DND-41 (cell line): Measurements from ENCODE around the gene CLDN9.

Experiments used
- ATAC-seq: fragments of 200-7000 bp; cut with Tn5 transposase; 3 replicates; pipeline ENCODE4 v1.9.1; 2021; ENCODE audit warnings: low read depth; ENCODE audit not compliant: insufficient read depth
- DNase-seq: peaks from one replicate; pipeline ENCODE4 v3.0.0-alpha.2; 2020
- H2AFZ ChIP-seq: 2 replicates; pipeline ENCODE4 v1.6.0; 2012; ENCODE audit warnings: low read depth, low read length
- H3K27ac ChIP-seq: 2 replicates; pipeline ENCODE4 v1.5.1; 2012; ENCODE audit warnings: low read length, inconsistent platforms
- H3K27me3 ChIP-seq: fragments of 200-600 bp; sonication (generic); 2 replicates; pipeline ENCODE4 v1.6.0; 2012; ENCODE audit warnings: low read length, mild to moderate bottlenecking, inconsistent platforms; ENCODE audit not compliant: insufficient read depth, poor library complexity
- H3K36me3 ChIP-seq: 2 replicates; pipeline ENCODE4 v1.5.1; 2012; ENCODE audit warnings: low read length, inconsistent platforms; ENCODE audit not compliant: insufficient read depth
- H3K4me1 ChIP-seq: 2 replicates; pipeline ENCODE4 v1.5.1; 2012; ENCODE audit warnings: mild to moderate bottlenecking, low read length; ENCODE audit not compliant: insufficient read depth
- H3K4me2 ChIP-seq: 2 replicates; pipeline ENCODE4 v1.6.0; 2012; ENCODE audit warnings: mild to moderate bottlenecking, moderate library complexity, low read length, inconsistent platforms; ENCODE audit not compliant: insufficient read depth
- H3K4me3 ChIP-seq, 2 experiments: fragments of 200-600 bp in 1 of 2; shearing (Covaris generic) in 1 of 2; 2 replicates each; pipeline ENCODE4 v1.5.1; 2012 to 2016; ENCODE audit warnings: inconsistent platforms in 2 of 2, low read length in 2 of 2, mild to moderate bottlenecking in 2 of 2, low read depth in 1 of 2, moderate library complexity in 1 of 2
- H3K79me2 ChIP-seq: 2 replicates; pipeline ENCODE4 v1.6.0; 2012; ENCODE audit warnings: low read length, inconsistent platforms; ENCODE audit not compliant: insufficient read depth
- H3K9ac ChIP-seq: 2 replicates; pipeline ENCODE4 v1.6.0; 2012; ENCODE audit warnings: low read depth, mild to moderate bottlenecking, inconsistent platforms, low read length, moderate library complexity
- H3K9me3 ChIP-seq: 2 replicates; pipeline ENCODE4 v1.5.1; 2012; ENCODE audit warnings: low read length, moderate library complexity, mild to moderate bottlenecking, inconsistent platforms; ENCODE audit not compliant: insufficient read depth, severe bottlenecking
- H4K20me1 ChIP-seq: 2 replicates; pipeline ENCODE4 v1.6.0; 2012; ENCODE audit warnings: low read length; ENCODE audit not compliant: insufficient read depth
- EZH2 ChIP-seq: IDR thresholded peaks from 3 replicates; pipeline ENCODE4 v1.6.1; 2012; ENCODE audit warnings: borderline replicate concordance, low read depth, mild to moderate bottlenecking, moderate library complexity, low read length, inconsistent platforms; ENCODE audit not compliant: severe bottlenecking
- TF ChIP-seq, protein P1 (sequence below): IDR thresholded peaks from 2 replicates; pipeline ENCODE4 v1.5.1; 2012; ENCODE audit warnings: borderline replicate concordance, low read length, moderate library complexity, mild to moderate bottlenecking; ENCODE audit not compliant: poor library complexity, severe bottlenecking; ENCODE audit errors: extremely low read depth

Gene CLDN9

DNA sequence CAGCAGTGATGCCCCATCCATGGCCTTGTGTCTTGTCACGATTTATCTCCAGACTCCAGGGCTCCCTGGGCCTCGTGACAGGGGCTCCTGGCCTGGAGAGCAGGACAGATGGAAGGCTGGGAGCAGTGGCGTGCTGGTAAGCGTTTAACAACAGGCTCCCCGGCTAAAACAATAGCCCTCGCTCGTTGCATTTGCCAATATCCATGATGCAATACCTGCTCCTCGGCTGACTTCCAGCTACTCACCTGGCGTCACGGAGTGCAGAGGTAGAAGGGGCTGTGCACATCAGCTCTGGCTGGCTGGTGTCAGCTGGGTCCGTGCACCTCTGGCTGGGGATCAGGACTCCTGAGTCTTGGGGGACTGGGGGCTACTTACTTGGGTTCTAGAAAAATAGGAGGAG, 25.5 kb downstream of the CLDN9 start:
- Histone ChIP-seq H3K79me2 (no peaks in the 10 kb centered on the region), H3K27ac (no peak overlapping the region), H3K9ac (no peak overlapping the region), H3K9me3 (no peaks in the 10 kb centered on the region), H4K20me1 (no peaks in the 10 kb centered on the region; the same call in 1 of the 2 replicates), H3K27me3 (peaks cover 16% of the 10 kb centered on the region), H2AFZ (no peak overlapping the region), H3K4me2 (no peak overlapping the region), H3K4me3 (no peak overlapping the region), H3K36me3 (no peaks in the 10 kb centered on the region), H3K4me1 (no peaks in the 10 kb centered on the region)
- no peak for DNase-seq
- no peak for ATAC-seq
- TF ChIP-seq, protein P1, sequence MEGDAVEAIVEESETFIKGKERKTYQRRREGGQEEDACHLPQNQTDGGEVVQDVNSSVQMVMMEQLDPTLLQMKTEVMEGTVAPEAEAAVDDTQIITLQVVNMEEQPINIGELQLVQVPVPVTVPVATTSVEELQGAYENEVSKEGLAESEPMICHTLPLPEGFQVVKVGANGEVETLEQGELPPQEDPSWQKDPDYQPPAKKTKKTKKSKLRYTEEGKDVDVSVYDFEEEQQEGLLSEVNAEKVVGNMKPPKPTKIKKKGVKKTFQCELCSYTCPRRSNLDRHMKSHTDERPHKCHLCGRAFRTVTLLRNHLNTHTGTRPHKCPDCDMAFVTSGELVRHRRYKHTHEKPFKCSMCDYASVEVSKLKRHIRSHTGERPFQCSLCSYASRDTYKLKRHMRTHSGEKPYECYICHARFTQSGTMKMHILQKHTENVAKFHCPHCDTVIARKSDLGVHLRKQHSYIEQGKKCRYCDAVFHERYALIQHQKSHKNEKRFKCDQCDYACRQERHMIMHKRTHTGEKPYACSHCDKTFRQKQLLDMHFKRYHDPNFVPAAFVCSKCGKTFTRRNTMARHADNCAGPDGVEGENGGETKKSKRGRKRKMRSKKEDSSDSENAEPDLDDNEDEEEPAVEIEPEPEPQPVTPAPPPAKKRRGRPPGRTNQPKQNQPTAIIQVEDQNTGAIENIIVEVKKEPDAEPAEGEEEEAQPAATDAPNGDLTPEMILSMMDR, result no peak
- TF ChIP-seq EZH2, result no peak

DNA sequence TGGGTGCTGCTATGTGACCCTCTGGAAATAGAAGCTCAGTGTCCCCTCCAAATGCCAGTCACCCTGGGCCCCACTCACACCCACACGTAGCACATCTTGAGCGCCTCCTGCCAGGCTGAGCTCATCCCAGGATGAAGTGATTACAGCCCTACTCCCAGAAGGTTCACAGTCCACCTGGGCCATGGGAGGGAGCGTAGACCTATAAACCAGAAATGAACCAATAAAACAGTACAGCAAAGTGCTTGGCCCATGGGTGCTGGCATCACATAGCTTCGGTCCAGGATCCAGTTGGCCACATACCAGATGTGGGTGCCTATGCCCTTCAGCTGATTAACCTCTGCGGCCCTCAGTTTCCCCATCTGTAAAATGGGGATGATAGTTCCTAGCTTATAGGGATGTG, 26.2 kb downstream of the CLDN9 start:
- Histone ChIP-seq H3K27ac (no peak overlapping the region), H4K20me1 (no peaks in the 10 kb centered on the region; the same call in 1 of the 2 replicates), H3K4me1 (no peaks in the 10 kb centered on the region), H3K9ac (no peak overlapping the region), H2AFZ (no peak overlapping the region), H3K27me3 (peaks cover 18% of the 10 kb centered on the region), H3K4me3 (no peak overlapping the region), H3K36me3 (no peaks in the 10 kb centered on the region), H3K79me2 (no peaks in the 10 kb centered on the region), H3K4me2 (no peak overlapping the region), H3K9me3 (no peaks in the 10 kb centered on the region)
- TF ChIP-seq, protein P1, result no peak
- TF ChIP-seq EZH2, result no peak
- DNase-seq (no peak), ATAC-seq (no peak)

GRCh38 chr16:3042376-3042775, 29.7 kb downstream of the CLDN9 start:
- H3K4me1 ChIP-seq, result peaks cover 10% of the 10 kb centered on the region
- H4K20me1 ChIP-seq, result peaks cover 2% of the 10 kb centered on the region
- no peaks in the 10 kb centered on the region for H3K79me2 ChIP-seq
- H3K27me3 ChIP-seq, result peaks cover 30% of the 10 kb centered on the region
- ATAC-seq, result no peak
- no peak overlapping the region for H2AFZ ChIP-seq
- H3K9ac ChIP-seq, result no peak overlapping the region
- no peak overlapping the region for H3K4me2 ChIP-seq
- H3K27ac ChIP-seq, result no peak overlapping the region
- H3K9me3 ChIP-seq, result no peaks in the 10 kb centered on the region
- H3K4me3 ChIP-seq, result no peak overlapping the region
- TF ChIP-seq, protein P1, result no peak
- TF ChIP-seq EZH2, result no peak
- H3K36me3 ChIP-seq, result no peaks in the 10 kb centered on the region
- DNase-seq, result no peak

- Histone ChIP-seq H3K9ac (no peak overlapping the region), H4K20me1 (peaks cover 2% of the 10 kb centered on the region; the same call in 1 of the 2 replicates), H2AFZ (no peak overlapping the region), H3K36me3 (no peaks in the 10 kb centered on the region), H3K4me3 (no peak overlapping the region), H3K79me2 (no peaks in the 10 kb centered on the region), H3K4me2 (no peak overlapping the region), H3K4me1 (peaks cover 10% of the 10 kb centered on the region), H3K9me3 (no peaks in the 10 kb centered on the region), H3K27me3 (peaks cover 25% of the 10 kb centered on the region), H3K27ac (no peak overlapping the region)
- TF ChIP-seq EZH2, result no peak
- TF ChIP-seq, protein P1, result no peak
- DNase-seq, result no peak
- ATAC-seq, result no peak
Observed at GRCh38 chr16:3044708-3045107, 32.0 kb downstream of the CLDN9 start.
